GM23338 (cell line): ENCODE data around the gene IGFL3. TPM values are rescaled to one million over a fixed set of nuclear protein-coding genes. Genes with fewer than 3 reads are reported as not detected.

Experiments used
- ATAC-seq: fragments of 200-7000 bp; cut with Tn5 transposase; 3 replicates; pipeline ENCODE4 v1.9.1; 2020
- DNase-seq: peaks from one replicate; pipeline ENCODE4 v3.0.0-alpha.2; 2015; ENCODE audit warnings: low spot score
- H2AFZ ChIP-seq: fragments of 200-600 bp; sonication (generic); 2 replicates; pipeline ENCODE4 v1.8.0; 2016; ENCODE audit warnings: antibody characterized with exemption, mild to moderate bottlenecking, moderate library complexity
- H3F3A ChIP-seq: fragments of 200-600 bp; sonication (generic); replicated peaks from 2 replicates; pipeline ENCODE4 v1.8.0; 2017; ENCODE audit warnings: antibody characterized with exemption, mixed run types, low read depth
- H3K27ac ChIP-seq: fragments of 200-600 bp; sonication (generic); 2 replicates; pipeline ENCODE4 v1.6.1; 2016; ENCODE audit warnings: low read depth
- H3K27me3 ChIP-seq: fragments of 200-600 bp; sonication (generic); 2 replicates; pipeline ENCODE4 v1.8.0; 2016; ENCODE audit warnings: mild to moderate bottlenecking, mixed run types, moderate library complexity; ENCODE audit not compliant: insufficient read depth
- H3K36me3 ChIP-seq: fragments of 200-600 bp; sonication (generic); 2 replicates; pipeline ENCODE4 v1.8.0; 2016; ENCODE audit warnings: mild to moderate bottlenecking; ENCODE audit not compliant: insufficient read depth
- H3K4me1 ChIP-seq: fragments of 200-600 bp; sonication (generic); 2 replicates; pipeline ENCODE4 v1.8.0; 2016; ENCODE audit warnings: mild to moderate bottlenecking, moderate library complexity; ENCODE audit not compliant: insufficient read depth
- H3K4me2 ChIP-seq: fragments of 200-600 bp; sonication (generic); 2 replicates; pipeline ENCODE4 v1.7.1; 2017; ENCODE audit warnings: mixed run types
- H3K4me3 ChIP-seq: fragments of 200-600 bp; sonication (generic); 2 replicates; pipeline ENCODE4 v1.6.1; 2016; ENCODE audit warnings: mixed run types
- H3K79me2 ChIP-seq: fragments of 200-600 bp; sonication (generic); replicated peaks from 2 replicates; pipeline ENCODE4 v1.8.0; 2017; ENCODE audit warnings: mild to moderate bottlenecking; ENCODE audit not compliant: insufficient read depth
- H3K9me2 ChIP-seq: fragments of 200-600 bp; sonication (generic); 2 replicates; pipeline ENCODE4 v1.8.0; 2017; ENCODE audit not compliant: insufficient read depth
- H4K20me1 ChIP-seq: fragments of 200-600 bp; sonication (generic); replicated peaks from 2 replicates; pipeline ENCODE4 v1.8.0; 2017; ENCODE audit warnings: mild to moderate bottlenecking; ENCODE audit not compliant: insufficient read depth
- H3K27ac Mint-ChIP-seq: 2 replicates; pipeline ENCODE4 v1.8.0; 2020; ENCODE audit warnings: inconsistent platforms, mild to moderate bottlenecking, moderate library complexity, mixed read lengths
- H3K27me3 Mint-ChIP-seq: 3 replicates; pipeline ENCODE4 v1.8.0; 2022; ENCODE audit warnings: low read depth, mild to moderate bottlenecking, moderate library complexity, mixed read lengths, inconsistent platforms; ENCODE audit not compliant: insufficient read depth, poor library complexity
- H3K36me3 Mint-ChIP-seq: 3 replicates; pipeline ENCODE4 v1.8.0; 2021; ENCODE audit warnings: low read depth, mild to moderate bottlenecking, inconsistent platforms, moderate library complexity, mixed read lengths
- H3K4me1 Mint-ChIP-seq: 3 replicates; pipeline ENCODE4 v1.8.0; 2020; ENCODE audit warnings: mild to moderate bottlenecking, inconsistent platforms, mixed read lengths
- H3K4me3 Mint-ChIP-seq: 3 replicates; pipeline ENCODE4 v1.8.0; 2021; ENCODE audit warnings: moderate library complexity, mild to moderate bottlenecking, inconsistent platforms, mixed read lengths
- H3K9me3 Mint-ChIP-seq: 3 replicates; pipeline ENCODE4 v1.8.0; 2020; ENCODE audit warnings: moderate library complexity, mild to moderate bottlenecking, inconsistent platforms, mixed read lengths
- CREB1 ChIP-seq: fragments of 250-450 bp; sonication (Bioruptor Pico); IDR thresholded peaks from 2 replicates; pipeline ENCODE4 v1.5.0; 2020; ENCODE audit warnings: low read depth, mild to moderate bottlenecking, moderate library complexity
- ETS1 ChIP-seq: IDR thresholded peaks from 2 replicates; pipeline ENCODE4 v1.6.1; 2016; ENCODE audit warnings: antibody characterized with exemption
- EZH2 ChIP-seq: fragments of 200-600 bp; sonication (generic); IDR thresholded peaks from one replicate; pipeline ENCODE4 v1.8.0; 2017; ENCODE audit warnings: antibody characterized with exemption, mild to moderate bottlenecking, low read depth; ENCODE audit not compliant: unreplicated experiment
- EZH2phosphoT487 ChIP-seq: fragments of 200-600 bp; sonication (generic); IDR thresholded peaks from one replicate; pipeline ENCODE4 v1.8.1; 2018; ENCODE audit warnings: antibody characterized with exemption; ENCODE audit not compliant: unreplicated experiment
- JUNB ChIP-seq: IDR thresholded peaks from one replicate; pipeline ENCODE4 v1.6.1; 2016; ENCODE audit warnings: antibody characterized with exemption; ENCODE audit not compliant: unreplicated experiment
- NANOG ChIP-seq: IDR thresholded peaks from 2 replicates; pipeline ENCODE4 v1.6.1; 2016; ENCODE audit warnings: antibody characterized with exemption, borderline replicate concordance
- POLR2AphosphoS5 ChIP-seq: IDR thresholded peaks from 2 replicates; pipeline ENCODE4 v1.6.1; 2016; ENCODE audit warnings: antibody characterized with exemption, low read depth
- REST ChIP-seq: IDR thresholded peaks from one replicate; pipeline ENCODE4 v1.6.1; 2018; ENCODE audit warnings: antibody characterized with exemption; ENCODE audit not compliant: unreplicated experiment
- STAT1 ChIP-seq: IDR thresholded peaks from one replicate; pipeline ENCODE4 v1.6.1; 2016; ENCODE audit warnings: antibody characterized with exemption; ENCODE audit not compliant: unreplicated experiment
- ZNF114 ChIP-seq: fragments of 250-450 bp; sonication (Bioruptor Pico); IDR thresholded peaks from 2 replicates; pipeline ENCODE4 v1.5.0; 2020; ENCODE audit warnings: mild to moderate bottlenecking, moderate library complexity
- ZNF331 ChIP-seq: fragments of 250-450 bp; sonication (Bioruptor Pico); IDR thresholded peaks from 2 replicates; pipeline ENCODE4 v1.5.0; 2020; ENCODE audit warnings: low read depth, mild to moderate bottlenecking, moderate library complexity
- polyA plus RNA-seq: library from polyadenylated mRNA; unstranded; fragments of >200 nt; fragmentation: Nextera tagmentation; extraction: Ambion mirVana; gene quantifications from 2 replicates; pipeline ENCODE4 v1.2.1, GENCODE V29; 2016
- total RNA-seq: library from RNA; depleted of rRNA; stranded (reverse); fragments of >200 nt; shearing (Covaris generic); gene quantifications from 2 replicates; pipeline ENCODE4 v1.2.3, GENCODE V29; 2014

Gene IGFL3
- total and polyA plus RNA-seq, 2 experiments from 2014 or later: not detected

GRCh38 chr19:46159418-46160232 lies 35.1 kb upstream of the IGFL3 start:
- DNase-seq: no peak
- peaks cover 2% of the 10 kb centered on the region for H3K9me2 ChIP-seq
- H3K79me2 ChIP-seq: no peaks in the 10 kb centered on the region
- Mint-ChIP-seq H3K36me3 (no peaks in the 10 kb centered on the region), H3K4me3 (no peak overlapping the region), H3K9me3 (no peaks in the 10 kb centered on the region), H3K27me3 (no peaks in the 10 kb centered on the region), H3K27ac (no peak overlapping the region), H3K4me1 (no peaks in the 10 kb centered on the region)
- no peak overlapping the region for H3K27ac ChIP-seq
- no peaks in the 10 kb centered on the region for H3K4me1 ChIP-seq
- H3K27me3 ChIP-seq: no peaks in the 10 kb centered on the region
- H3K4me3 ChIP-seq: no peak overlapping the region
- H4K20me1 ChIP-seq: no peaks in the 10 kb centered on the region
- no peak for ATAC-seq
- TF ChIP-seq STAT1 (no peak), REST (no peak), NANOG (no peak), POLR2AphosphoS5 (no peak)
- H2AFZ ChIP-seq: no peak overlapping the region
- no peak overlapping the region for H3K4me2 ChIP-seq
- no peaks in the 10 kb centered on the region for H3F3A ChIP-seq
- no peaks in the 10 kb centered on the region for H3K36me3 ChIP-seq

- ATAC-seq (no peak), DNase-seq (no peak)
- no peaks in the 10 kb centered on the region for H3K4me1 Mint-ChIP-seq
- no peaks in the 10 kb centered on the region for H4K20me1 ChIP-seq
- H3K27me3 ChIP-seq: no peaks in the 10 kb centered on the region
- no peaks in the 10 kb centered on the region for H3K36me3 ChIP-seq
- no peak overlapping the region for H3K4me3 Mint-ChIP-seq
- no peak overlapping the region for H2AFZ ChIP-seq
- H3K4me2 ChIP-seq: no peak overlapping the region
- no peaks in the 10 kb centered on the region for H3K36me3 Mint-ChIP-seq
- H3K4me3 ChIP-seq: no peak overlapping the region
- no peaks in the 10 kb centered on the region; the same call in 1 of the 2 replicates for H3K9me2 ChIP-seq
- H3K4me1 ChIP-seq: no peaks in the 10 kb centered on the region
- H3K79me2 ChIP-seq: no peaks in the 10 kb centered on the region
- no peaks in the 10 kb centered on the region for H3F3A ChIP-seq
- H3K27ac Mint-ChIP-seq: no peak overlapping the region
- no peaks in the 10 kb centered on the region for H3K27me3 Mint-ChIP-seq
- no peak overlapping the region for H3K27ac ChIP-seq
- H3K9me3 Mint-ChIP-seq: no peaks in the 10 kb centered on the region
- TF ChIP-seq JUNB (no peak), EZH2phosphoT487 (no peak), CREB1 (no peak), REST (no peak), ZNF114 (CRISPR knock-in tag) (no peak), EZH2 (no peak), ETS1 (no peak), ZNF331 (CRISPR knock-in tag) (no peak)
Observed at GRCh38 chr19:46155237-46155636, 30.7 kb upstream of the IGFL3 start.
